GM12878 (cell line): ENCODE data around the gene BZW1. TPM values are rescaled to one million over a fixed set of nuclear protein-coding genes. Genes with fewer than 3 reads are reported as not detected.

ENCODE experiments used
- BMI1 ChIP-seq: fragments of 450-650 bp; IDR thresholded peaks from 2 replicates; pipeline ENCODE4 v1.6.1; 2016; ENCODE audit warnings: mild to moderate bottlenecking, moderate library complexity, borderline replicate concordance
- CEBPZ ChIP-seq: fragments of 150-350 bp; IDR thresholded peaks from 2 replicates; pipeline ENCODE4 v1.6.1; 2016; ENCODE audit warnings: low read depth, low read length
- HSF1 ChIP-seq: fragments of 150-350 bp; IDR thresholded peaks from 2 replicates; pipeline ENCODE4 v1.6.1; 2014; ENCODE audit warnings: mild to moderate bottlenecking, low read depth, low read length
- MEF2B ChIP-seq: fragments of 450-650 bp; IDR thresholded peaks from 2 replicates; pipeline ENCODE4 v1.6.1; 2018; ENCODE audit warnings: mild to moderate bottlenecking, moderate library complexity; ENCODE audit not compliant: partially characterized antibody, poor library complexity, severe bottlenecking
- NR2C1 ChIP-seq: fragments of 450-650 bp; IDR thresholded peaks from 2 replicates; pipeline ENCODE4 v1.6.1; 2017; ENCODE audit warnings: antibody characterized with exemption, mild to moderate bottlenecking, moderate library complexity
- PRDM15 ChIP-seq: fragments of 450-650 bp; formaldehyde crosslinking; IDR thresholded peaks from 2 replicates; pipeline ENCODE4 v1.4.0; 2020; ENCODE audit warnings: mild to moderate bottlenecking, moderate library complexity
- RAD21 ChIP-seq: IDR thresholded peaks from 2 replicates; pipeline ENCODE4 v1.6.1; 2011; ENCODE audit warnings: mild to moderate bottlenecking, low read depth, low read length, moderate library complexity; ENCODE audit not compliant: insufficient read depth
- SPI1 ChIP-seq: IDR thresholded peaks from 2 replicates; pipeline ENCODE4 v1.6.1; 2011; ENCODE audit warnings: low read depth, mild to moderate bottlenecking, low read length, moderate library complexity, borderline replicate concordance; ENCODE audit not compliant: insufficient read depth
- SREBF2 ChIP-seq: IDR thresholded peaks from 2 replicates; pipeline ENCODE4 v1.6.1; 2012; ENCODE audit warnings: mild to moderate bottlenecking, low read length
- STAT3 ChIP-seq: IDR thresholded peaks from 2 replicates; pipeline ENCODE4 v1.6.1; 2011; ENCODE audit warnings: low read depth, low read length, improper control_type of control experiment
- SUZ12 ChIP-seq: fragments of 200-600 bp; sonication (generic); IDR thresholded peaks from one replicate; pipeline ENCODE4 v1.6.1; 2018; ENCODE audit warnings: antibody characterized with exemption, mild to moderate bottlenecking; ENCODE audit not compliant: unreplicated experiment
- TBL1XR1 ChIP-seq: IDR thresholded peaks from 2 replicates; pipeline ENCODE4 v1.6.1; 2012; ENCODE audit warnings: low read depth, low read length, improper control_type of control experiment
- ZBTB11 ChIP-seq: fragments of 450-650 bp; formaldehyde crosslinking; IDR thresholded peaks from 2 replicates; pipeline ENCODE4 v1.5.0; 2022; ENCODE audit warnings: mild to moderate bottlenecking, missing genetic modification characterization
- ZNF384 ChIP-seq: IDR thresholded peaks from 2 replicates; pipeline ENCODE4 v1.6.1; 2012; ENCODE audit warnings: low read depth, mild to moderate bottlenecking, low read length, improper control_type of control experiment, borderline replicate concordance
- polyA plus RNA-seq, 11 experiments: library from polyadenylated mRNA; depleted of rRNA in 4 of 11; unstranded in 6 of 11; stranded (reverse) in 5 of 11; fragments of >200 nt; fragmentation: Nextera tagmentation in 4 of 11; fragmentation: Illumina TruSeq in 1 of 11; extraction: Ambion mirVana in 4 of 11; extraction: Trizol in 1 of 11; gene quantifications; 1 replicate in 1 of 11; 2 replicates in 10 of 11; pipeline versions ENCODE4 v1.2.1 to v1.2.3, GENCODE V29; 2011 to 2016; ENCODE audit warnings: inconsistent platforms in 2 of 11, missing spikeins in 2 of 11, low read depth in 1 of 11
- total RNA-seq, 4 experiments: library from RNA; depleted of rRNA in 3 of 4; stranded (reverse); fragments of >200 nt in 3 of 4; fragmentation: Illumina TruSeq in 1 of 4; extraction: Trizol in 1 of 4; gene quantifications; 2 replicates each; pipeline versions ENCODE4 v1.2.1 to v1.2.3, GENCODE V29; 2013 to 2021
- TF ChIP-seq, protein P1 (sequence below): fragments of 450-650 bp; IDR thresholded peaks from 2 replicates; pipeline ENCODE4 v1.6.1; 2016; ENCODE audit warnings: mild to moderate bottlenecking

Gene BZW1
- total and polyA plus RNA-seq, 10 of the 15 experiments (the other 5 are each of a cell fraction or from before 2014, with no cell fraction given), result 186 to 349 (median 269) TPM

GRCh38 chr2:200864176-200865034, 52.7 kb downstream of the BZW1 start, which contains the start of gene CLK1 (continued):
- TF ChIP-seq CEBPZ, result no peak
- no peak for TF ChIP-seq ZNF384
- no peak for TF ChIP-seq STAT3
- peak; percentile 79 for TF ChIP-seq NR2C1
- TF ChIP-seq PRDM15 (CRISPR knock-in tag), result no peak
- no peak for TF ChIP-seq RAD21
- TF ChIP-seq SREBF2, result no peak
- TF ChIP-seq BMI1, result no peak
- no peak for TF ChIP-seq SPI1
- peak; percentile 86 for TF ChIP-seq HSF1
- TF ChIP-seq, protein P1, sequence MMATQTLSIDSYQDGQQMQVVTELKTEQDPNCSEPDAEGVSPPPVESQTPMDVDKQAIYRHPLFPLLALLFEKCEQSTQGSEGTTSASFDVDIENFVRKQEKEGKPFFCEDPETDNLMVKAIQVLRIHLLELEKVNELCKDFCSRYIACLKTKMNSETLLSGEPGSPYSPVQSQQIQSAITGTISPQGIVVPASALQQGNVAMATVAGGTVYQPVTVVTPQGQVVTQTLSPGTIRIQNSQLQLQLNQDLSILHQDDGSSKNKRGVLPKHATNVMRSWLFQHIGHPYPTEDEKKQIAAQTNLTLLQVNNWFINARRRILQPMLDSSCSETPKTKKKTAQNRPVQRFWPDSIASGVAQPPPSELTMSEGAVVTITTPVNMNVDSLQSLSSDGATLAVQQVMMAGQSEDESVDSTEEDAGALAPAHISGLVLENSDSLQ, result peak; percentile 82
- TF ChIP-seq SUZ12, result no peak
- peak; percentile 25 for TF ChIP-seq MEF2B
- TF ChIP-seq TBL1XR1, result no peak
- TF ChIP-seq ZBTB11 (CRISPR knock-in tag), result 0 out of 2 replicates have a peak, but pooled peaks have one; percentile 20
